Transverse colon (tissue), 4 donors: ENCODE measurements around the gene XXYLT1.

Source experiments
- POLR2A ChIP-seq: fragments of 450-650 bp; IDR thresholded peaks from one replicate; pipeline ENCODE4 v1.6.1; 2016; ENCODE audit warnings: antibody characterized with exemption, mild to moderate bottlenecking, moderate library complexity
- POLR2AphosphoS5 ChIP-seq, 3 donors: sonication (generic); formaldehyde crosslinking; IDR thresholded peaks; one replicate each; pipeline ENCODE4 v1.6.1; 2016; ENCODE audit warnings: antibody characterized with exemption in 3 of 3
- TF ChIP-seq, protein P1 (sequence below), 5 experiments: fragments of 200-600 bp in 3 of 5; fragments of 450-650 bp in 2 of 5; sonication (generic) in 3 of 5; IDR thresholded peaks; 1 replicate in 2 of 5; 2 replicates in 3 of 5; pipeline ENCODE4 v1.5.1; 2016 to 2017; ENCODE audit warnings: antibody characterized with exemption in 5 of 5, inconsistent platforms in 3 of 5, mild to moderate bottlenecking in 2 of 5, moderate library complexity in 1 of 5

DNA sequence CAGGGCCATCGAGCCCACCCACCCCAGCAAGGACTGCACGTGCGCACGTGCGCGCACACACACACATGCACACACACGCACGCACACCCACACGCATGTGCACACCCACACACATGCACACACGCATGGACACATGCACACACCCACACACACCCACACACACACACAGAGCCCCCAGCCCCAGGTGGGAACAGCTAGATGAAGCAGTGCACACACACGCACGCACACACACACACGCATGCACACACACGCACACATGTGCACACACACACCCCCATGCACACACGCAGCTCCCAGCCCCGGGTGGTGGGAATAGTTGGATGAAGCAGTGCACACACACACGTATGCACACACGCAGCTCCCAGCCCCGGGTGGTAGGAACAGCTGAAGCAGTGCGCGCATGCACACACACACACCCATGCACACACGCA is 158.6 kb downstream of the XXYLT1 start:
- TF ChIP-seq, protein P1, sequence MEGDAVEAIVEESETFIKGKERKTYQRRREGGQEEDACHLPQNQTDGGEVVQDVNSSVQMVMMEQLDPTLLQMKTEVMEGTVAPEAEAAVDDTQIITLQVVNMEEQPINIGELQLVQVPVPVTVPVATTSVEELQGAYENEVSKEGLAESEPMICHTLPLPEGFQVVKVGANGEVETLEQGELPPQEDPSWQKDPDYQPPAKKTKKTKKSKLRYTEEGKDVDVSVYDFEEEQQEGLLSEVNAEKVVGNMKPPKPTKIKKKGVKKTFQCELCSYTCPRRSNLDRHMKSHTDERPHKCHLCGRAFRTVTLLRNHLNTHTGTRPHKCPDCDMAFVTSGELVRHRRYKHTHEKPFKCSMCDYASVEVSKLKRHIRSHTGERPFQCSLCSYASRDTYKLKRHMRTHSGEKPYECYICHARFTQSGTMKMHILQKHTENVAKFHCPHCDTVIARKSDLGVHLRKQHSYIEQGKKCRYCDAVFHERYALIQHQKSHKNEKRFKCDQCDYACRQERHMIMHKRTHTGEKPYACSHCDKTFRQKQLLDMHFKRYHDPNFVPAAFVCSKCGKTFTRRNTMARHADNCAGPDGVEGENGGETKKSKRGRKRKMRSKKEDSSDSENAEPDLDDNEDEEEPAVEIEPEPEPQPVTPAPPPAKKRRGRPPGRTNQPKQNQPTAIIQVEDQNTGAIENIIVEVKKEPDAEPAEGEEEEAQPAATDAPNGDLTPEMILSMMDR (IDR thresholded peaks at IDR 0.05): no peak
- TF ChIP-seq POLR2A (no peak), POLR2AphosphoS5 (IDR thresholded peaks at IDR 0.05) (no peak)
